OCI-LY7 (cell line): ENCODE measurements around the gene TLR6. TPM values are rescaled to one million over a fixed set of nuclear protein-coding genes. Genes with fewer than 3 reads are reported as not detected.

Source experiments
- BruUV-seq: library from RNA; stranded (reverse); fragments of 400-500 nt; replicated peaks from 2 replicates; lab custom pipeline; 2021; lab: Mats Ljungman, UMichigan
- CTCF ChIA-PET: fragments of 300-600 bp; sonication (Branson Sonifier 250); formaldehyde crosslinking; loops from one replicate; lab custom pipeline; 2022; ENCODE audit warnings: antibody characterized with exemption; ENCODE audit not compliant: unreplicated experiment; lab: Charles Lee
- POLR2A ChIA-PET: fragments of 300-600 bp; sonication (Branson Sonifier 250); formaldehyde crosslinking; loops from one replicate; lab custom pipeline; 2022; ENCODE audit warnings: antibody characterized with exemption; lab: Charles Lee
- DNase-seq: peaks from one replicate; pipeline ENCODE4 v3.0.0-alpha.2; 2015; ENCODE audit warnings: low spot score
- H2AFZ ChIP-seq: fragments of 200-600 bp; sonication (generic), shearing (Covaris generic); 2 replicates; pipeline ENCODE4 v1.6.1; 2014; ENCODE audit warnings: mild to moderate bottlenecking, antibody characterized with exemption, low read length, moderate library complexity
- H3K27ac ChIP-seq: fragments of 200-600 bp; sonication (generic); 2 replicates; pipeline ENCODE4 v1.5.1; 2014; ENCODE audit warnings: mixed run types, low read depth, mild to moderate bottlenecking, moderate library complexity, low read length, inconsistent platforms; ENCODE audit not compliant: poor library complexity, severe bottlenecking
- H3K36me3 ChIP-seq: fragments of 200-600 bp; sonication (generic); 2 replicates; pipeline ENCODE4 v1.6.1; 2014; ENCODE audit warnings: mild to moderate bottlenecking, antibody characterized with exemption, low read length, moderate library complexity, mixed read lengths; ENCODE audit not compliant: insufficient read depth
- H3K4me1 ChIP-seq: fragments of 200-600 bp; sonication (generic); 2 replicates; pipeline ENCODE4 v1.5.1; 2014; ENCODE audit warnings: mild to moderate bottlenecking, low read length; ENCODE audit not compliant: insufficient read depth, poor library complexity, severe bottlenecking
- H3K4me2 ChIP-seq: fragments of 200-600 bp; sonication (generic); 2 replicates; pipeline ENCODE4 v1.6.1; 2014; ENCODE audit warnings: mild to moderate bottlenecking, low read length
- H3K4me3 ChIP-seq: fragments of 200-600 bp; sonication (generic); 2 replicates; pipeline ENCODE4 v1.5.1; 2014; ENCODE audit warnings: mild to moderate bottlenecking, low read depth, low read length; ENCODE audit not compliant: poor library complexity, severe bottlenecking
- H3K79me2 ChIP-seq: fragments of 200-600 bp; sonication (generic); 2 replicates; pipeline ENCODE4 v1.6.1; 2016; ENCODE audit warnings: low read depth, mild to moderate bottlenecking, low read length, moderate library complexity, mixed read lengths; ENCODE audit not compliant: insufficient read depth
- H3K9me2 ChIP-seq: fragments of 200-600 bp; sonication (generic); 2 replicates; pipeline ENCODE4 v1.6.1; 2016; ENCODE audit warnings: mild to moderate bottlenecking, low read length, mixed read lengths; ENCODE audit not compliant: insufficient read depth
- H3K9me3 ChIP-seq: fragments of 200-600 bp; sonication (generic); 2 replicates; pipeline ENCODE4 v1.6.1; 2014; ENCODE audit warnings: mild to moderate bottlenecking, mixed run types, low read length, mixed read lengths
- H4K20me1 ChIP-seq: fragments of 200-600 bp; sonication (generic); 2 replicates; pipeline ENCODE4 v1.6.1; 2014; ENCODE audit warnings: mild to moderate bottlenecking, antibody characterized with exemption, low read length, moderate library complexity, mixed read lengths; ENCODE audit not compliant: insufficient read depth
- EZH2phosphoT487 ChIP-seq: fragments of 200-600 bp; sonication (generic); IDR thresholded peaks from 2 replicates; pipeline ENCODE4 v1.6.1; 2018; ENCODE audit warnings: low read depth, borderline replicate concordance, mild to moderate bottlenecking, mixed run types, antibody characterized with exemption, low read length, moderate library complexity, mixed read lengths
- intact Hi-C: fragments of 100-400 bp; cut with micrococcal nuclease; formaldehyde crosslinking; loops from one replicate; pipeline ENCODE4 v1.10.0; 2022; ENCODE audit not compliant: unreplicated experiment
- total RNA-seq, 2 experiments: library from RNA; depleted of rRNA in 1 of 2; stranded (reverse); fragments of >200 nt in 1 of 2; shearing (Covaris generic) in 1 of 2; gene quantifications; 2 replicates each; pipeline ENCODE4 v1.2.3, GENCODE V29; 2014 to 2022
- TF ChIP-seq, protein P1 (sequence below): fragments of 200-600 bp; sonication (generic); conservative IDR thresholded peaks from 2 replicates; pipeline ENCODE4 v1.5.1; 2014; ENCODE audit warnings: mild to moderate bottlenecking, antibody characterized with exemption, low read length, moderate library complexity, mixed read lengths

Gene TLR6
- total RNA-seq, 2 experiments from 2014 or later, result 1.5 to 9.2 TPM

DNA sequence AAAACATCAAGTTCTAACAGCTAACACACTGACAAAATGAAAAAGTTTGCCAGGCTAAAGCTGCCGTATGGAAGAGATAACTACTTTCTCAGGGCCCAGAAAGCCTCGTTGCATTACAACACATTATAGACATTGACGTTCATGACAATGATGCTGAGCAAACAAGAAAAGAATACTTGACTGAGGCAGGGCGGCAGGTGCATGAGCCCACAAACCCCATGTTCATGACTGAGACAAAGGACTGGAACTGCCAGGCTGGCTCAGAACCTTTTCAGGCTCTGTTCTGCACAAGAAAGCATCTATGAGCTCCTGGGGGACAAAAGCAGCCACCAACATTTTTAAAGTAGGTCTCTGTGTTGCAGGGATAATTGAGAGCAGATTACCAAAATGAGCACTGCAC lies 13.6 kb downstream of the TLR6 start:
- Histone ChIP-seq H3K4me2 (no peak overlapping the region), H3K27ac (no peak overlapping the region), H3K4me1 (no peaks in the 10 kb centered on the region), H3K36me3 (no peaks in the 10 kb centered on the region; the same call in none of the 2 replicates), H4K20me1 (no peaks in the 10 kb centered on the region), H3K79me2 (no peaks in the 10 kb centered on the region), H3K4me3 (no peak overlapping the region), H3K9me2 (no peaks in the 10 kb centered on the region), H3K9me3 (peaks cover 5% of the 10 kb centered on the region; the same call in 1 of the 2 replicates), H2AFZ (no peak overlapping the region)
- BruUV-seq, result no TSS peak
- ChIA-PET CTCF (no interaction called here), POLR2A (interaction anchor here (0.5 to 1.0 kb wide), 3 partner anchors 41 to 243 kb away, joined by 3 to 4 read pairs (median 3); no protein-coding TSS in a partner anchor)
- TF ChIP-seq, protein P1, sequence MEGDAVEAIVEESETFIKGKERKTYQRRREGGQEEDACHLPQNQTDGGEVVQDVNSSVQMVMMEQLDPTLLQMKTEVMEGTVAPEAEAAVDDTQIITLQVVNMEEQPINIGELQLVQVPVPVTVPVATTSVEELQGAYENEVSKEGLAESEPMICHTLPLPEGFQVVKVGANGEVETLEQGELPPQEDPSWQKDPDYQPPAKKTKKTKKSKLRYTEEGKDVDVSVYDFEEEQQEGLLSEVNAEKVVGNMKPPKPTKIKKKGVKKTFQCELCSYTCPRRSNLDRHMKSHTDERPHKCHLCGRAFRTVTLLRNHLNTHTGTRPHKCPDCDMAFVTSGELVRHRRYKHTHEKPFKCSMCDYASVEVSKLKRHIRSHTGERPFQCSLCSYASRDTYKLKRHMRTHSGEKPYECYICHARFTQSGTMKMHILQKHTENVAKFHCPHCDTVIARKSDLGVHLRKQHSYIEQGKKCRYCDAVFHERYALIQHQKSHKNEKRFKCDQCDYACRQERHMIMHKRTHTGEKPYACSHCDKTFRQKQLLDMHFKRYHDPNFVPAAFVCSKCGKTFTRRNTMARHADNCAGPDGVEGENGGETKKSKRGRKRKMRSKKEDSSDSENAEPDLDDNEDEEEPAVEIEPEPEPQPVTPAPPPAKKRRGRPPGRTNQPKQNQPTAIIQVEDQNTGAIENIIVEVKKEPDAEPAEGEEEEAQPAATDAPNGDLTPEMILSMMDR, result no peak
- no peak for TF ChIP-seq EZH2phosphoT487
- intact Hi-C loops, result no loop called here
- no peak for DNase-seq

DNA sequence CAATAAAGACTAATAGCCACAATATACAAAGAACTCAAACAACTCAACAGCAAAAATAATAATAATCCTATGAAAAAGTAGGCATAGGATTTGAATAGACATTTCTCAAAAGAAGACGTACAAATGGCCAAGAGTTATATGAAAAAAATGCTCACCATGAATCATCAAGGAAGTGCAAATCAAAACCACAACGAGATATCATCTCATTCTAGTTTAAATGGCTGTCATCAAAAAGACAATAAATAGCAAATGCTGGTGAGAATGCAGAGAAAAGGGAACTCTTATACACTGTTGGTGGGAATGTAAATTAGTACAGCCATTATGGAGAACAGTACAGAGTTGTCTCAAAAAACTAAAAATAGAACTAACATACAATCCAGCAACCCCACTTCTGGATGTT lies 18.8 kb downstream of the TLR6 start:
- H3K9me3 ChIP-seq, result peaks cover 26% of the 10 kb centered on the region; the same call in 1 of the 2 replicates
- no peaks in the 10 kb centered on the region for H3K9me2 ChIP-seq
- no peak overlapping the region for H3K4me2 ChIP-seq
- no peaks in the 10 kb centered on the region for H4K20me1 ChIP-seq
- TF ChIP-seq, protein P1, result no peak
- BruUV-seq, result no TSS peak
- no peaks in the 10 kb centered on the region; the same call in 1 of the 2 replicates for H3K36me3 ChIP-seq
- intact Hi-C loops, result no loop called here
- no peak overlapping the region for H2AFZ ChIP-seq
- no peak overlapping the region for H3K27ac ChIP-seq
- ChIA-PET CTCF (no interaction called here), POLR2A (no interaction called here)
- no peaks in the 10 kb centered on the region for H3K4me1 ChIP-seq
- H3K79me2 ChIP-seq, result no peaks in the 10 kb centered on the region
- H3K4me3 ChIP-seq, result no peak overlapping the region
- DNase-seq, result no peak

DNA sequence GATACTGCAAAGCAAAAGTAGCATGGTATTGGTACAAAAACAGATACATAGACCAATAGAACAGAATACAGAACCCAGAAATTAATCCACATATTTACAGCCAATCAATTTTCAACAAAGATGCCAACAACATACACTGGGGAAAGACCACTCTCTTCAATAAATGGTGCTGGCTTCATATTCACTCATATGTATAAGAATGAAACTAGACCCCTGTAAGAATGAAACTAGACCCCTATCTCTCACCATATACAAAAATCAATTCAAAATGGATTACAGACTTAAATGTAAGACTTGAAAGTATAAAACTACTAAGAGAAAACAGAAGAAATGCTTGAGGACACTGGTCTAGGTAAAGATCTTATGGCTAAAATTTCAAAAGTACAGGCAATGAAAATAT lies 19.3 kb downstream of the TLR6 start:
- no peak for DNase-seq
- no peaks in the 10 kb centered on the region for H4K20me1 ChIP-seq
- CTCF ChIA-PET, result no interaction called here
- no peak overlapping the region for H3K4me2 ChIP-seq
- no peak overlapping the region for H3K27ac ChIP-seq
- intact Hi-C loops, result no loop called here
- H3K4me3 ChIP-seq, result no peak overlapping the region
- no peaks in the 10 kb centered on the region for H3K9me2 ChIP-seq
- H3K9me3 ChIP-seq, result peaks cover 26% of the 10 kb centered on the region; the same call in 1 of the 2 replicates
- H2AFZ ChIP-seq, result no peak overlapping the region
- TF ChIP-seq, protein P1, result no peak
- no peak for TF ChIP-seq EZH2phosphoT487
- H3K4me1 ChIP-seq, result no peaks in the 10 kb centered on the region
- POLR2A ChIA-PET, result interaction anchor here (0.6 to 0.8 kb wide), 2 partner anchors 111 to 189 kb away, joined by 3 to 4 read pairs; no protein-coding TSS in a partner anchor
- H3K79me2 ChIP-seq, result no peaks in the 10 kb centered on the region
- no TSS peak for BruUV-seq
- H3K36me3 ChIP-seq, result no peaks in the 10 kb centered on the region; the same call in 1 of the 2 replicates
